ENCODE measurements around the gene MUC5B.

GRCh38 chr11:1224111-1224490 is 1.2 kb downstream of the MUC5B start:
- TF ChIP-seq, protein P1, sequence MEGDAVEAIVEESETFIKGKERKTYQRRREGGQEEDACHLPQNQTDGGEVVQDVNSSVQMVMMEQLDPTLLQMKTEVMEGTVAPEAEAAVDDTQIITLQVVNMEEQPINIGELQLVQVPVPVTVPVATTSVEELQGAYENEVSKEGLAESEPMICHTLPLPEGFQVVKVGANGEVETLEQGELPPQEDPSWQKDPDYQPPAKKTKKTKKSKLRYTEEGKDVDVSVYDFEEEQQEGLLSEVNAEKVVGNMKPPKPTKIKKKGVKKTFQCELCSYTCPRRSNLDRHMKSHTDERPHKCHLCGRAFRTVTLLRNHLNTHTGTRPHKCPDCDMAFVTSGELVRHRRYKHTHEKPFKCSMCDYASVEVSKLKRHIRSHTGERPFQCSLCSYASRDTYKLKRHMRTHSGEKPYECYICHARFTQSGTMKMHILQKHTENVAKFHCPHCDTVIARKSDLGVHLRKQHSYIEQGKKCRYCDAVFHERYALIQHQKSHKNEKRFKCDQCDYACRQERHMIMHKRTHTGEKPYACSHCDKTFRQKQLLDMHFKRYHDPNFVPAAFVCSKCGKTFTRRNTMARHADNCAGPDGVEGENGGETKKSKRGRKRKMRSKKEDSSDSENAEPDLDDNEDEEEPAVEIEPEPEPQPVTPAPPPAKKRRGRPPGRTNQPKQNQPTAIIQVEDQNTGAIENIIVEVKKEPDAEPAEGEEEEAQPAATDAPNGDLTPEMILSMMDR (IDR thresholded peaks at IDR 0.05; ENCODE audit: insufficient read depth, low read depth, low read length) = no peak
- TF ChIP-seq EZH2 (IDR thresholded peaks at IDR 0.05; ENCODE audit: insufficient read depth, low read length) = no peak

All from astrocyte (in vitro differentiated cells and primary cell).